Measurements from ENCODE around the gene PTGDR2. TPM values are rescaled to one million over a fixed set of nuclear protein-coding genes. Genes with fewer than 3 reads are reported as not detected.

The PTGDR2 gene
- total and polyA plus RNA-seq, 9 of the 15 experiments (the other 6 are each of a cell fraction or from before 2014, with no cell fraction given), result 0.51 to 2.6 (median 1.6) TPM

GRCh38 chr11:60841797-60842667 is 13.7 kb downstream of the PTGDR2 start, which contains the start of gene CCDC86 (continued):
- no peak for TF ChIP-seq REST (IDR thresholded peaks at IDR 0.05; ENCODE audit: borderline replicate concordance)
- TF ChIP-seq REST (CRISPR knock-in tag; IDR thresholded peaks at IDR 0.05; ENCODE audit: low read depth), result peak; percentile 38; the same call in 1 of the 2 replicates
- 0 out of 2 replicates have a peak, but pooled peaks have one; percentile 12 for TF ChIP-seq MYBL2 (IDR thresholded peaks at IDR 0.05; ENCODE audit: low read depth)
- no peak for TF ChIP-seq MYBL2 (CRISPR knock-in tag; IDR thresholded peaks at IDR 0.05; ENCODE audit: borderline replicate concordance)
- peak; percentile 28 for TF ChIP-seq CHD1 (IDR thresholded peaks at IDR 0.05; ENCODE audit: low read length)
- TF ChIP-seq NR1H2 (CRISPR knock-in tag; IDR thresholded peaks at IDR 0.05), result peak; percentile 92; the same call in 1 of the 2 replicates
- no peak for TF ChIP-seq ZC3H8 (IDR thresholded peaks at IDR 0.05)
- TF ChIP-seq KAT7 (CRISPR knock-in tag; IDR thresholded peaks at IDR 0.05; ENCODE audit: borderline replicate concordance), result peak; percentile 61; the same call in 1 of the 2 replicates
- TF ChIP-seq MIER1 (IDR thresholded peaks at IDR 0.05; ENCODE audit: low read depth), result no peak
- TF ChIP-seq TARDBP (IDR thresholded peaks at IDR 0.05), result 0 out of 2 replicates have a peak, but pooled peaks have one; percentile 31
- peak; percentile 72; the same call in 1 of the 2 replicates for TF ChIP-seq TOE1 (IDR thresholded peaks at IDR 0.05; ENCODE audit: borderline replicate concordance)
- no peak for TF ChIP-seq TOE1 (CRISPR knock-in tag; IDR thresholded peaks at IDR 0.05; ENCODE audit: borderline replicate concordance, low read depth)
- peak; percentile 100 for TF ChIP-seq BHLHE40 (IDR thresholded peaks at IDR 0.05; ENCODE audit: low read length)

Data from K562 (cell line).